Fibroblast of lung (primary cell): ENCODE measurements around the gene GRIK5. TPM values are rescaled to one million over a fixed set of nuclear protein-coding genes. Genes with fewer than 3 reads are reported as not detected.

ENCODE experiments used
- DNase-seq, 2 donors: peaks; one replicate each; pipeline versions ENCODE4 v3.0.0 to v3.0.0-alpha.2; 2010; ENCODE audit warnings: low read depth in 2 of 2
- H2AFZ ChIP-seq: 2 replicates; pipeline ENCODE4 v1.5.1; 2012; ENCODE audit warnings: low read length, control low read depth, inconsistent platforms
- H3K27ac ChIP-seq: 2 replicates; pipeline ENCODE4 v1.5.1; 2011; ENCODE audit warnings: low read length, control low read depth; ENCODE audit not compliant: insufficient read depth
- H3K27me3 ChIP-seq: 2 replicates; pipeline ENCODE4 v1.5.1; 2011; ENCODE audit warnings: mild to moderate bottlenecking, low read length; ENCODE audit not compliant: control insufficient read depth, insufficient read depth
- H3K36me3 ChIP-seq: 2 replicates; pipeline ENCODE4 v1.5.1; 2011; ENCODE audit warnings: low read length; ENCODE audit not compliant: control insufficient read depth, insufficient read depth
- H3K4me1 ChIP-seq: 2 replicates; pipeline ENCODE4 v1.5.1; 2011; ENCODE audit warnings: low read length; ENCODE audit not compliant: control insufficient read depth, insufficient read depth; ENCODE audit errors: extremely low read depth
- H3K4me2 ChIP-seq: 2 replicates; pipeline ENCODE4 v1.5.1; 2011; ENCODE audit warnings: low read length, control low read depth; ENCODE audit not compliant: insufficient read depth; ENCODE audit errors: extremely low read depth
- H3K4me3 ChIP-seq, 4 experiments: fragments of 200-600 bp in 1 of 4; sonication (generic) in 1 of 4; replicated peaks in 1 of 4; 2 replicates each; pipeline ENCODE4 v1.5.1; 2011 to 2016; ENCODE audit warnings: low read length in 4 of 4, low read depth in 3 of 4, mild to moderate bottlenecking in 3 of 4, control low read depth in 2 of 4, inconsistent platforms in 1 of 4, mixed read lengths in 1 of 4; ENCODE audit not compliant: insufficient read depth in 1 of 4; ENCODE audit errors: control extremely low read depth in 1 of 4
- H3K79me2 ChIP-seq: 2 replicates; pipeline ENCODE4 v1.5.1; 2012; ENCODE audit warnings: mild to moderate bottlenecking, low read length, inconsistent platforms; ENCODE audit not compliant: control insufficient read depth, insufficient read depth
- H3K9ac ChIP-seq: 2 replicates; pipeline ENCODE4 v1.5.1; 2011; ENCODE audit warnings: mild to moderate bottlenecking, low read length, control low read depth; ENCODE audit not compliant: insufficient read depth
- H3K9me3 ChIP-seq: 2 replicates; pipeline ENCODE4 v1.5.1; 2012; ENCODE audit warnings: low read depth, low read length; ENCODE audit not compliant: control insufficient read depth, insufficient read depth
- H4K20me1 ChIP-seq: 2 replicates; pipeline ENCODE4 v1.5.1; 2011; ENCODE audit warnings: low read length; ENCODE audit not compliant: control insufficient read depth, insufficient read depth; ENCODE audit errors: extremely low read depth
- EZH2 ChIP-seq: IDR thresholded peaks from 2 replicates; pipeline ENCODE4 v1.5.1; 2012; ENCODE audit warnings: low read length, control low read depth, mild to moderate bottlenecking; ENCODE audit errors: missing control alignments
- polyA plus RNA-seq, 2 donors: library from polyadenylated mRNA; depleted of rRNA in 1 of 2; stranded (reverse) in 1 of 2; unstranded in 1 of 2; fragments of >200 nt; gene quantifications; 2 replicates each; pipeline ENCODE4 v1.2.1, GENCODE V29; 2011 to 2012; ENCODE audit warnings: missing spikeins in 1 of 2
- total RNA-seq: library from RNA; depleted of rRNA; stranded (reverse); fragments of >200 nt; gene quantifications from 2 replicates; pipeline ENCODE4 v1.2.1, GENCODE V29; 2014
- TF ChIP-seq, protein P1 (sequence below), 2 donors: IDR thresholded peaks in 1 of 2; conservative IDR thresholded peaks in 1 of 2; 1 replicate in 1 of 2; 2 replicates in 1 of 2; pipeline ENCODE4 v1.5.1; 2011 to 2012; ENCODE audit warnings: low read length in 2 of 2, control low read depth in 1 of 2, inconsistent platforms in 1 of 2, low read depth in 1 of 2, mild to moderate bottlenecking in 1 of 2

Gene GRIK5
- total and polyA plus RNA-seq, 2 donors (not counting 1 experiment from before 2014, with no cell fraction given), result 0.03 to 3.5 TPM

DNA sequence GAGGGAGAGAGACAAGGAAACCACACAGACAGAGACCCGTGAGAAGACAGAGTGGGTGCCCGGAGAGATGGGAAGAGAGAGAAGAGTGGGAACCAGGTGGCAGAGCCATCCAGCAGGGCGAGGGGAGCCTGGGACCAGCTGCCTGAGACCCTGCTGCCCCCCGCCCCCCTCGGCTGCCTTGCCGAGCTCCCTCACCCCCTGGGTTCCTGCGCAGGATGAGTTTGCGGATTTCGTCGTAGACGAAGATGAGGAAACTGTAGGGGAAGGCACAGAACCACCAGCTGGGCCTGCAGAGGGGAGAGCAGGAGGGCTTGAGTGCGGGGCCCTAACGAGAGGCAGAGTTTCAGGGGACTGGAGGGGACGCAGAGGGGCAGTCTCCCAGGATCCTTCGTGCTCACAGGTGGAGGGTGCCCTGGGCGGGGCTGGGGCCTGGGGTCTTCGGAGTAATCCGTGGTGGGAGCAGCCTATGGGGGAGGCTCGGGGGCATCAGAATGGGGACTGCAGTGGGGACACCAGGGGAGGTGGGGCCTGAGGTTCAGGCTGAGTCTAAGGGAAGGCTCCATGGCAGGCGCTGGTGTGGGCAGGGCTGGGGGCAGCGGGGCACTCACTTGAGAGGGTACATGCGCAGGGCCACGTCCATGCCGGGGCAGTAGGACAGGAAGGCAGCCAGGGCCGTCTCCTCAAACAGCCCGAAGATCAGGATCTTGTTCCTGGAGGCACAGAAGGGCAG is 102.8 kb downstream of the GRIK5 start:
- Histone ChIP-seq H3K4me3 (no peak overlapping the region), H3K9me3 (no peaks in the 10 kb centered on the region), H4K20me1 (no peaks in the 10 kb centered on the region), H3K27me3 (peaks cover 6% of the 10 kb centered on the region), H3K36me3 (no peaks in the 10 kb centered on the region), H3K4me2 (no peak overlapping the region), H3K27ac (no peak overlapping the region), H3K4me1 (no peaks in the 10 kb centered on the region), H2AFZ (no peak overlapping the region), H3K79me2 (no peaks in the 10 kb centered on the region), H3K9ac (no peak overlapping the region)
- TF ChIP-seq, protein P1, sequence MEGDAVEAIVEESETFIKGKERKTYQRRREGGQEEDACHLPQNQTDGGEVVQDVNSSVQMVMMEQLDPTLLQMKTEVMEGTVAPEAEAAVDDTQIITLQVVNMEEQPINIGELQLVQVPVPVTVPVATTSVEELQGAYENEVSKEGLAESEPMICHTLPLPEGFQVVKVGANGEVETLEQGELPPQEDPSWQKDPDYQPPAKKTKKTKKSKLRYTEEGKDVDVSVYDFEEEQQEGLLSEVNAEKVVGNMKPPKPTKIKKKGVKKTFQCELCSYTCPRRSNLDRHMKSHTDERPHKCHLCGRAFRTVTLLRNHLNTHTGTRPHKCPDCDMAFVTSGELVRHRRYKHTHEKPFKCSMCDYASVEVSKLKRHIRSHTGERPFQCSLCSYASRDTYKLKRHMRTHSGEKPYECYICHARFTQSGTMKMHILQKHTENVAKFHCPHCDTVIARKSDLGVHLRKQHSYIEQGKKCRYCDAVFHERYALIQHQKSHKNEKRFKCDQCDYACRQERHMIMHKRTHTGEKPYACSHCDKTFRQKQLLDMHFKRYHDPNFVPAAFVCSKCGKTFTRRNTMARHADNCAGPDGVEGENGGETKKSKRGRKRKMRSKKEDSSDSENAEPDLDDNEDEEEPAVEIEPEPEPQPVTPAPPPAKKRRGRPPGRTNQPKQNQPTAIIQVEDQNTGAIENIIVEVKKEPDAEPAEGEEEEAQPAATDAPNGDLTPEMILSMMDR (conservative IDR thresholded peaks at IDR 0.05 in 1 of 2, IDR thresholded peaks at IDR 0.05 in 1 of 2; ENCODE audit: low read depth in 1 of 2, low read length in 2 of 2), result no peak
- TF ChIP-seq EZH2, result no peak
- DNase-seq, result no peak

DNA sequence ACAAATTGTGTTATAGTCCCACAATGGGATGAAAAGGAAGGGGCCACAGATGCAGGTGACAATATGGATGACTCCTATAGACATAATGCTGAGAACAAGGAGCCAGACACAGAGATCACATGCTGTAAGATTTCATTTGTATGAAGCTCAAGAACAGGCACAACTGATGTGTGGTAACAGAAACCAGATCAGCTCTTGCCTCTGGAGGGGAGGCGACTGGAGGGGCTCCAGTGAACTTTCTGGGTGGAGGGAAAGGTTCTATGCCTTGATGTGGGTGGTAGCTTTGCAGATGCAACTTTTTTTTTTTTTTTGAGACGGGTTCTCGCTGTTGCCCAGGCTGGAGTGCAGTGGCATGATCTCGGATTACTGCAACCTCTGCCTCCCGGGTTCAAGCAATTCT is 104.9 kb downstream of the GRIK5 start:
- Histone ChIP-seq H3K79me2 (no peaks in the 10 kb centered on the region), H3K36me3 (no peaks in the 10 kb centered on the region), H3K27ac (no peak overlapping the region), H4K20me1 (no peaks in the 10 kb centered on the region), H3K9me3 (no peaks in the 10 kb centered on the region), H3K27me3 (peaks cover 6% of the 10 kb centered on the region), H2AFZ (no peak overlapping the region), H3K4me2 (no peak overlapping the region), H3K9ac (no peak overlapping the region), H3K4me3 (no peak overlapping the region), H3K4me1 (no peaks in the 10 kb centered on the region)
- no peak for DNase-seq
- TF ChIP-seq, protein P1 (conservative IDR thresholded peaks at IDR 0.05 in 1 of 2, IDR thresholded peaks at IDR 0.05 in 1 of 2; ENCODE audit: low read depth in 1 of 2, low read length in 2 of 2), result no peak
- TF ChIP-seq EZH2, result no peak

DNA sequence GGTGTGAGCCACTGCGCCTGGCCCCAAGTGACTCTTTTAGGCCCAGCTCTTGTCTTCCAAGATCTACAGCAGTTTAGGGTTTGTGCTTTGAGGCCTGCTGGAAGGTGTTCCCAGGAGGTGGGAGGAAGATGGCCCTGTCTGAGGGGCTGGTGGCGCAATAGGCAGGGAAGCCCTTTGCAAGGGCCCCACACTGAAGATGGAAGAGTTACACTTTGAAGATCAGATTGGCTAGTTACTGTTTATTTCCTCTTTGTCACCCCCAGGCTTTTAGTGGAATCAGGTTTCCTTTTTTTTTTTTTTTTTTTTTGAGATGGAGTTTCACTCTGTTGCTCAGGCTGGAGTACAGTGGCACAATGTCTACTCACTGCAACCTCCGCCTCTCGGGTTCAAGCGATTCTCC is 109.0 kb downstream of the GRIK5 start:
- H3K27me3 ChIP-seq, result peaks cover 1% of the 10 kb centered on the region
- peaks cover 4% of the 10 kb centered on the region for H3K4me1 ChIP-seq
- no peaks in the 10 kb centered on the region for H4K20me1 ChIP-seq
- DNase-seq, result no peak
- H3K4me2 ChIP-seq, result no peak overlapping the region
- H3K9me3 ChIP-seq, result no peaks in the 10 kb centered on the region
- H3K27ac ChIP-seq, result no peak overlapping the region
- no peak overlapping the region for H3K9ac ChIP-seq
- H3K36me3 ChIP-seq, result peaks cover 8% of the 10 kb centered on the region
- TF ChIP-seq, protein P1 (conservative IDR thresholded peaks at IDR 0.05 in 1 of 2, IDR thresholded peaks at IDR 0.05 in 1 of 2; ENCODE audit: low read depth in 1 of 2, low read length in 2 of 2), result no peak
- TF ChIP-seq EZH2, result no peak
- no peak overlapping the region for H2AFZ ChIP-seq
- H3K79me2 ChIP-seq, result peaks cover 2% of the 10 kb centered on the region
- H3K4me3 ChIP-seq, result no peak overlapping the region
